ENCODE measurements around the gene DENND1A. TPM values are rescaled to one million over a fixed set of nuclear protein-coding genes. Genes with fewer than 3 reads are reported as not detected.

The DENND1A gene
- total RNA-seq, 1 experiment from 2014 or later, result 42.5 TPM

- no peaks in the 10 kb centered on the region for H3K27me3 Mint-ChIP-seq (ENCODE audit: insufficient read depth, unreplicated experiment)
- no peak overlapping the region for H3K4me3 Mint-ChIP-seq (ENCODE audit: unreplicated experiment)
- DNase-seq (ENCODE audit: unreplicated experiment), result no peak
- no TSS peak for BruUV-seq (replicated peaks)
- H3K4me1 Mint-ChIP-seq (ENCODE audit: insufficient read depth, unreplicated experiment), result no peaks in the 10 kb centered on the region
- ChIA-PET POLR2A (interaction anchor here (0.6 kb wide), 1 partner anchor 12 kb away, joined by 3 read pairs; no protein-coding TSS in a partner anchor), CTCF (interaction anchor here (0.5 to 0.7 kb wide), 2 partner anchors 46 to 1754 kb away, joined by 4 to 5 read pairs; no protein-coding TSS in a partner anchor)
- H3K9me3 Mint-ChIP-seq (ENCODE audit: unreplicated experiment), result no peaks in the 10 kb centered on the region
- no peak for TF ChIP-seq CTCF (IDR thresholded peaks at IDR 0.05; ENCODE audit: unreplicated experiment)
- intact Hi-C loops (cut with micrococcal nuclease), result no loop called here
- H3K27ac Mint-ChIP-seq (ENCODE audit: low read depth, unreplicated experiment), result no peak overlapping the region
- H3K36me3 Mint-ChIP-seq (ENCODE audit: insufficient read depth, unreplicated experiment), result peaks cover 7% of the 10 kb centered on the region
These were observed 532.0 kb downstream of the DENND1A start for GRCh38 chr9:123397975-123398374.

DNA sequence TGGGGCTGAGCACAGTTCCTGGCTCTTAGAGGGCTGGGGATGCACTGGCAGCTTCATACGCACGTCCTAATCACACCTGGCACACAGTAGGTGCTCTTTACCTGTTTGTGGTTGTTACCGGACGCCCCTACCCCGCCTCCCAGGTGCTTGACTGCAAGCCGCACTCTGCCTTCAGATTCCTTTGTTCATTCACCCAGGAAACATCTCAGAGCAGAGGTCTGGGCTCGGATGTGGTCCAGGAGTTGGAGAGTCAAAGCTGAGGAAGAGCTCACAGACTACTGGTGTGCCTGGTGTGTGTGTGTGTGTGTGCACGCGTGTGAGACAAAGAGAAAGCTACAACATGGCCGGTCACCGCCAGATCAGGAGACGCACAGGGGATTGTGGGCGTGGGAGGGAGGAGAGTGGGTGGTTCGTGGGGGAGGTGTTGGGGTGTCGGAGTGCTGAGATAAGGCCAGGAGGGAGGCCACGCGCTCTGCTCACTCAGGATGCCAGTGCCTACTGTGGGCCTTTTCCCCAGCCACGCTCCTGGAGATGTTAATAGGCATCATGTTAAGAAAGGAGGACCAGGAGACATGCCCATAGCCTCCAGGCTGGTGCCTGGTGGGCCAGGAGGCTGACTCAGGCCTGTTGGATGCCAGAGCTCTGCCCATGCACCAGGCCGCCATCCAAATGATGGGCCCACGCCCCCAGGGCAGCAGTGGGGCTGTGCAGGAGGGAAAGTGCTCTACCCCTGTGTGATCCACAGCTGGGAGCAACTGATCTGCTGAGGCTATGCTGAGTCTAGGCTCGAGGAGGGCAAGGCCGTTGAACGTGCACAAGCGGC, 534.0 kb downstream of the DENND1A start:
- Mint-ChIP-seq H3K27ac (ENCODE audit: low read depth, unreplicated experiment) (no peak overlapping the region), H3K4me1 (ENCODE audit: insufficient read depth, unreplicated experiment) (no peaks in the 10 kb centered on the region), H3K27me3 (ENCODE audit: insufficient read depth, unreplicated experiment) (no peaks in the 10 kb centered on the region), H3K4me3 (ENCODE audit: unreplicated experiment) (no peak overlapping the region), H3K9me3 (ENCODE audit: unreplicated experiment) (no peaks in the 10 kb centered on the region), H3K36me3 (ENCODE audit: insufficient read depth, unreplicated experiment) (no peaks in the 10 kb centered on the region)
- no peak for TF ChIP-seq CTCF (IDR thresholded peaks at IDR 0.05; ENCODE audit: unreplicated experiment)
- ChIA-PET CTCF (no interaction called here), POLR2A (no interaction called here)
- BruUV-seq (replicated peaks), result no TSS peak
- intact Hi-C loops (cut with micrococcal nuclease), result no loop called here
- no peak for DNase-seq (ENCODE audit: unreplicated experiment)

- no peak for DNase-seq (ENCODE audit: unreplicated experiment)
- ChIA-PET POLR2A (interaction anchor here (0.6 kb wide), 1 partner anchor 227 kb away, joined by 3 read pairs; no protein-coding TSS in a partner anchor), CTCF (no interaction called here)
- TF ChIP-seq CTCF (IDR thresholded peaks at IDR 0.05; ENCODE audit: unreplicated experiment), result no peak
- Mint-ChIP-seq H3K4me1 (ENCODE audit: insufficient read depth, unreplicated experiment) (no peaks in the 10 kb centered on the region), H3K9me3 (ENCODE audit: unreplicated experiment) (no peaks in the 10 kb centered on the region), H3K36me3 (ENCODE audit: insufficient read depth, unreplicated experiment) (no peaks in the 10 kb centered on the region), H3K4me3 (ENCODE audit: unreplicated experiment) (no peak overlapping the region), H3K27ac (ENCODE audit: low read depth, unreplicated experiment) (no peak overlapping the region), H3K27me3 (ENCODE audit: insufficient read depth, unreplicated experiment) (no peaks in the 10 kb centered on the region)
- intact Hi-C loops (cut with micrococcal nuclease), result no loop called here
- no TSS peak for BruUV-seq (replicated peaks)
These were observed 534.6 kb downstream of the DENND1A start for GRCh38 chr9:123395276-123395688.

DNA sequence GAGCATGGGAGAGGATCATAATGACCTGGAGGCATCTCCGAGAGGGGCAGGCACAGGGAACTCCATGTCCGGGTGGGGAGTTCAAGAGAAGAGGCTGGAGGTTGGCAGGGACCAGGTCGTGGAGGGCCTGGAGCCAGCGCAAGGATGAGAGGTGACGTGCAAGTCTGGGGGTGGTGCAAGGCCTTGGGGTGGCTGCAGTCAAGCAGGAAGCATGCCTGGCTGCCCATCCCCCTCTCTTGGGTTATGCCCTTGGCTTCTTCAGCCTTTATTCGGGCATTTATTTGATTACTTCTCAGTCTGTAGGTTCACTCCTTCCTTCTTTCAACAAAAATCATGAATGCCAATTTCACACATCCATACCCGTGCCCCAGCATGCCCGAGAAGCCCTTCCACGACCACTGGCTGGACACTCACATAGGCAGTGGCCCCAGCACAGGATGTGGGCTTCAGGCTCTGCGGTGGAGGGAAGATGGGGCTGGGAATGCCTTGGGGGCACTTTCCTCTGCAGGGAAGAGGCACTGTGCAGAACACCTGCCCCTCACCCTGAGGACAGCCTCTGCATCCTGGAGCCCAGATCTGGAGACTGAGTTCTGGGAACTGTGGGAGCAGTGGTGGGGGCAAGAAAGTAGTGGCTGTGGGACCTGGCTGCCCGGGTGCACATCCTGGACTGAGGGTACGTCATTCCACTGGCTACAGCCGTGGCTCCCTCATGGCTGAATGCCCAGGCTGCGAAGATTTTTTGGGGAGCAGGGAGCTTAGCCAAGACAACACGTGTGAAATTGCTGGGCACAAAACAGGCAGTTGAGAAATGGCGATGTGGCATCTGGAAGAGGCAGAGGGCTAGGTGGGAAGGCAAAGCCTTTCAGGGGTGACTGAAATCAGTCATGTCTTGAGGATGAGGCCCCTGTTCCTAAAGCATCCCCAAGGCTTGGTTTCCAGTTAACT, 535.4 kb downstream of the DENND1A start:
- ChIA-PET POLR2A (interaction anchor here (0.6 kb wide), 1 partner anchor 226 kb away, joined by 3 read pairs; no protein-coding TSS in a partner anchor), CTCF (interaction anchor here (0.6 to 0.7 kb wide), 2 partner anchors 9 to 268 kb away, joined by 3 read pairs; no protein-coding TSS in a partner anchor)
- Mint-ChIP-seq H3K36me3 (ENCODE audit: insufficient read depth, unreplicated experiment) (no peaks in the 10 kb centered on the region), H3K4me3 (ENCODE audit: unreplicated experiment) (no peak overlapping the region), H3K4me1 (ENCODE audit: insufficient read depth, unreplicated experiment) (no peaks in the 10 kb centered on the region), H3K27ac (ENCODE audit: low read depth, unreplicated experiment) (no peak overlapping the region), H3K27me3 (ENCODE audit: insufficient read depth, unreplicated experiment) (no peaks in the 10 kb centered on the region), H3K9me3 (ENCODE audit: unreplicated experiment) (no peaks in the 10 kb centered on the region)
- TF ChIP-seq CTCF (IDR thresholded peaks at IDR 0.05; ENCODE audit: unreplicated experiment), result no peak
- no peak for DNase-seq (ENCODE audit: unreplicated experiment)
- BruUV-seq (replicated peaks), result no TSS peak
- intact Hi-C loops (cut with micrococcal nuclease), result no loop called here
